Measurements from ENCODE around the gene TMEM255A. TPM values are rescaled to one million over a fixed set of nuclear protein-coding genes. Genes with fewer than 3 reads are reported as not detected.
A peak's percentile ranks its signal among the peaks of the same experiment; 100 is the strongest.

TMEM255A gene
- total RNA-seq, 4 donors from 2014 or later, result 0.13 to 4.0 (median 1.7) TPM

DNA sequence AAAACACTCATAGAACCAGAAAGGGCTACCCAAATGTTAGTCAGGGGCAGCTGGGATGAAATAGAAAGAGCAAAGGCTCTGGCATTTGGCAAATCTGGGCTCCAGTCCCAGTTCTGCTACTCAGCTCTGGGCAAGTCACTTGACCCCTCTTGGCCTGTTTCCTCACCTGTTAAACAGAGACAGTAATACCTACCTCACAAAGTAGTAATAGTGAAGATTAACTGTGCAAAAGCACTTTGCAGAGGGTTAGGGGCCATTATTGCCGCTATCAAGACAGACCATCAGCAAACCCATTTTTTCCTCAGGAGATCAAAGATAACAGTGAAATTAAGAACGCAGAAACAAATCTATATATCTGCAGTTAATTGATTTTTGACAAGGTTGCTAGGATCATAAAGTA lies 40.0 kb downstream of the TMEM255A start:
- WGBS, 2 donors, result 65 to 75% methylated on average over 1 to 2 of the region's 2 CpGs
- Histone ChIP-seq H3K4me1 (peaks cover 0 to 26% (median 0%) of the 10 kb centered on the region in 3 donors), H3K27me3 (no peaks in the 10 kb centered on the region), H3K36me3 (no peaks in the 10 kb centered on the region), H3K27ac (no peak overlapping the region), H3K9me3 (no peaks in the 10 kb centered on the region), H3K4me3 (no peak overlapping the region)
- no peak for DNase-seq
- TF ChIP-seq, protein P1, sequence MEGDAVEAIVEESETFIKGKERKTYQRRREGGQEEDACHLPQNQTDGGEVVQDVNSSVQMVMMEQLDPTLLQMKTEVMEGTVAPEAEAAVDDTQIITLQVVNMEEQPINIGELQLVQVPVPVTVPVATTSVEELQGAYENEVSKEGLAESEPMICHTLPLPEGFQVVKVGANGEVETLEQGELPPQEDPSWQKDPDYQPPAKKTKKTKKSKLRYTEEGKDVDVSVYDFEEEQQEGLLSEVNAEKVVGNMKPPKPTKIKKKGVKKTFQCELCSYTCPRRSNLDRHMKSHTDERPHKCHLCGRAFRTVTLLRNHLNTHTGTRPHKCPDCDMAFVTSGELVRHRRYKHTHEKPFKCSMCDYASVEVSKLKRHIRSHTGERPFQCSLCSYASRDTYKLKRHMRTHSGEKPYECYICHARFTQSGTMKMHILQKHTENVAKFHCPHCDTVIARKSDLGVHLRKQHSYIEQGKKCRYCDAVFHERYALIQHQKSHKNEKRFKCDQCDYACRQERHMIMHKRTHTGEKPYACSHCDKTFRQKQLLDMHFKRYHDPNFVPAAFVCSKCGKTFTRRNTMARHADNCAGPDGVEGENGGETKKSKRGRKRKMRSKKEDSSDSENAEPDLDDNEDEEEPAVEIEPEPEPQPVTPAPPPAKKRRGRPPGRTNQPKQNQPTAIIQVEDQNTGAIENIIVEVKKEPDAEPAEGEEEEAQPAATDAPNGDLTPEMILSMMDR (IDR thresholded peaks at IDR 0.05), result no peak
- TF ChIP-seq POLR2A (IDR thresholded peaks at IDR 0.05), result no peak
- intact Hi-C loops (cut with DNase I), result no loop called here

DNA sequence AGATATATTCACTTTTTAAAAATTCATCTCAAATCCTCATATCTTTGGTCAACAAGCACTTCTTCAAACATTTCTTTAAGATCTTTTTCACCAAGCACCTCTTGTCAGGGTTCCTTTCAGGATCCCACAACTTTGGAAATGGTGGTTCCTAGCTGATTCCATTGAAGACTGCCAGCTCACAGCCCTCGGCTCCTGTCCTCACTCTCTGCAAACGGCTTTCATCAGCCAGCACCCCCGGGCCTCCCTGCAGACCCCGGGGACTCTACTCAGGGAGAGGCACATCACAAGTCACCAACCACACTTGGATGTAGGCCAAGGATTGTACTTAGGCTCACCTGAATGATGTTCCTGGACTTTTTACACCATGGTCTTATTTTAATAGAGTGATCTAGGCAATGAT lies 40.7 kb downstream of the TMEM255A start:
- Histone ChIP-seq H3K4me3 (no peak overlapping the region), H3K27me3 (no peaks in the 10 kb centered on the region), H3K4me1 (peaks cover 0 to 26% (median 0%) of the 10 kb centered on the region in 3 donors), H3K27ac (peak overlapping the region in 2 of 4 donors; percentile 52 to 79), H3K9me3 (no peaks in the 10 kb centered on the region), H3K36me3 (no peaks in the 10 kb centered on the region)
- no peak for TF ChIP-seq POLR2A (IDR thresholded peaks at IDR 0.05)
- TF ChIP-seq, protein P1 (IDR thresholded peaks at IDR 0.05), result no peak
- DNase-seq, result no peak
- intact Hi-C loops (cut with DNase I), result no loop called here
- 37 to 67% methylated on average over 4 of the region's 4 CpGs for WGBS, 2 donors

DNA sequence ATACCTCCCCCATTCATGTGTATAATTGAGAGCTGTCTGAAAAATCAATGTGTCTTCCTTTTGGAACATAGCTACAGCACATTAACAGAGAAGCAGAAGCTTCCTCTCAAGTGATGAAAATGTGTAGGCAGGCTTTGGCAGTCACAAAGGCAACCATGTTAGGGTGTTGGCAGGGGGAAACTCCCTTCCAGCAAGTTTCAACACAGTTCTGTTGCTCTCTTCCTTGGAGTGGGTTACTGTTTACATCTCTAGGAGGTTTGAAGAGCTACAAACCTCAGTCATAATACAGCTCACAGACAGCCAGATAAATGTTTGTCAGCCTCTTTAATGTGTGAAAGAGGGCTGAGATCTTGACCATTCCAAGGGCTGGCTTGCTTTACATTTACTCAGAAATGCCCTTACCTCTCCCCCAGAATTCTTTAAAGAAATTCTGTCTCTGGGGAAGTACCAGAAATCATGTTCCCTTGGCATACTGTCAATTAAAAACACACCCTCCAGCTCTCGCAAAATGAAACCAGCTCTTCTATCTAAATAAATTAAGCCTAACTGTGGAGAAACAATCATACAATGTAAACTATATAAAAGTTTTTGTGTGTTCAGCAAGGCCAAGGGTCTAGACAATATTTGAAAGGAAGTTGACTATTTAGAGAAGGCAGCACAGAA lies 41.8 kb downstream of the TMEM255A start:
- Histone ChIP-seq H3K4me1 (peaks cover 0 to 26% (median 0%) of the 10 kb centered on the region in 3 donors), H3K36me3 (no peaks in the 10 kb centered on the region), H3K4me3 (no peak overlapping the region), H3K27ac (peak overlapping the region; percentile 7 to 79 (median 43)), H3K9me3 (no peaks in the 10 kb centered on the region), H3K27me3 (no peaks in the 10 kb centered on the region)
- TF ChIP-seq POLR2A (IDR thresholded peaks at IDR 0.05), result no peak
- TF ChIP-seq, protein P1 (IDR thresholded peaks at IDR 0.05), result no peak
- intact Hi-C loops (cut with DNase I), result no loop called here
- 0 to 38% methylated on average over 1 of the region's 1 CpG for WGBS, 2 donors
- no peak for DNase-seq

DNA sequence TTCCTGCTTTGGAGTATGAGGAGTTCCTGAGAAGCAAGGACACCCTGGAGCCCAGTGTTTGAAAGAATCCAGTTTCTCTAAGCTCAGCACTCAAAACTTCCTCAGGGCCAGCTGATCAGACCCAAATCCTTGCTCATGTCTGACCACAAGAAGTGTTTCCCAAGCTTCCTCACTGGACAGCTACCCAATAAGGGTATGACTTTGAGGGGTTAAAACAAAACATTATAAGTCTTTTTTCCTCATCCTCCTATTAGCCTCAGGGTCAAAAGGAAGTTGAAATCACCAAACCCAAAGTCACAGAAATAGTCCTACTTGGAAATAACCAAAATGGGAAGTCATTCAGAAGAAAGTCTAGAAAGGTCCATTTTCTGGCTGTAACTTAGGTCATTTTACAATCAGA lies 46.9 kb downstream of the TMEM255A start:
- Histone ChIP-seq H3K27me3 (no peaks in the 10 kb centered on the region), H3K36me3 (no peaks in the 10 kb centered on the region), H3K4me3 (no peak overlapping the region), H3K4me1 (peaks cover 0 to 39% (median 0%) of the 10 kb centered on the region in 3 donors), H3K27ac (no peak overlapping the region), H3K9me3 (no peaks in the 10 kb centered on the region)
- no peak for DNase-seq
- TF ChIP-seq, protein P1 (IDR thresholded peaks at IDR 0.05), result no peak
- TF ChIP-seq POLR2A (IDR thresholded peaks at IDR 0.05), result no peak
- intact Hi-C loops (cut with DNase I), result no loop called here

DNA sequence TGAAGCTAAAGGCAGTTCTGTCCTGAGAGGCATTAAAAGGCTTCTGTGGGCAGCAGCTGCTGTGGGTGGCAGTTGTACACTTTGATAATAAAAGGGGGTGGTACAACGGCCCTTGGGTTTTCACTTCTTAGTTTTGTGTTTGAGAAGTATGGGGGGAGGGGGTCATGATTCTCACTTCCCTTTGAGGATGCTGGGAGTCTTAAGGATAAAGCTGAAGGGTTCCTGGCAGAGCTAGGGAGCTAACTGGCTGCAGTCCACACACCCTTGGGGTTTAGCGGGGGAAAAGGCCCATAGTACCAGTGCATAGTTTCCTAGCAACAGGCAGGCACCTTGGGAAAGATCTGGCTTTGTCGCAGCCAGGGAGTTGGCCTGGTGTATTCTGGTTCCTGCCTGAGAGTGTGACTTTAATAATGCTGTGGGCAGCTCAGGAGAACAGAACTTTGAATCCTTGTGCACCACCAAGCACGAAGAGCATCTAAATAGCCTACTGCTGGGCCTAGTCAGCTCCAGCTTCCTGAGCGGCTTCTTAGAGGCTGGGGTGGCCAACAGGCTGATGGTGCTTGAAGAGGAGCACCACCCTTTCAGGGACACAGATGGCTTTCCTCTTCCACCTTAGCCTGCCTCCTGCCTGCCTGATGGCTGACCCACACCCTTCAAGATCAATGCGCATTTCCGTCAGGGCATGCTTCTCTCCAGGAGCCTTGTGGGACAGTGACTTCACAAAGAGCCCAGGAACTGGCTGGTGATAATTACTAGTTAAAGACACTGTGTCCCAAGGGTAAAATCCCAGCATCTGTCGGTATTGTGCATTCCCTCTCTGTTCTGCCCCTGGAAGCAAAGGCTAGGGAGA lies 48.2 kb downstream of the TMEM255A start:
- no peaks in the 10 kb centered on the region for H3K36me3 ChIP-seq
- intact Hi-C loops (cut with DNase I), result no loop called here
- no peaks in the 10 kb centered on the region for H3K9me3 ChIP-seq
- H3K4me1 ChIP-seq, result peaks cover 0 to 42% (median 0%) of the 10 kb centered on the region in 3 donors
- H3K27me3 ChIP-seq, result no peaks in the 10 kb centered on the region
- H3K4me3 ChIP-seq, result no peak overlapping the region
- WGBS, 2 donors, result 47 to 51% methylated on average over 2 to 7 of the region's 8 CpGs
- no peak overlapping the region for H3K27ac ChIP-seq
- DNase-seq, result no peak
- TF ChIP-seq POLR2A (IDR thresholded peaks at IDR 0.05), result no peak
- TF ChIP-seq, protein P1 (IDR thresholded peaks at IDR 0.05), result no peak
